Measurements from ENCODE around the gene PDHX.
A peak's percentile ranks its signal among the peaks of the same experiment; 100 is the strongest.

PDHX gene

GRCh38 chr11:34994854-34995253 lies 78.4 kb downstream of the PDHX start:
- no peak for DNase-seq

- no peak for DNase-seq
Observed at GRCh38 chr11:34996958-34997357, 80.5 kb downstream of the PDHX start.

GRCh38 chr11:34997952-34998528 lies 81.6 kb downstream of the PDHX start:
- peak; percentile 46 for DNase-seq

GRCh38 chr11:34999453-34999852 lies 83.0 kb downstream of the PDHX start:
- no peak for DNase-seq

- DNase-seq: peak; percentile 66
Observed at GRCh38 chr11:35003186-35003585, 86.8 kb downstream of the PDHX start.

- peak; percentile 35 for DNase-seq
Observed at GRCh38 chr11:35003658-35004057, 87.2 kb downstream of the PDHX start.

- DNase-seq: no peak
Observed at GRCh38 chr11:35005141-35005780, 88.8 kb downstream of the PDHX start.

- DNase-seq: no peak
Observed at GRCh38 chr11:35006389-35007128, 90.1 kb downstream of the PDHX start.

GRCh38 chr11:35007277-35007676 lies 90.9 kb downstream of the PDHX start:
- DNase-seq: no peak

GRCh38 chr11:35009191-35009943 lies 92.9 kb downstream of the PDHX start:
- DNase-seq: peak; percentile 83

GRCh38 chr11:35009944-35010342 lies 93.5 kb downstream of the PDHX start:
- no peak for DNase-seq

GRCh38 chr11:35010654-35011053 lies 94.2 kb downstream of the PDHX start:
- DNase-seq: no peak

GRCh38 chr11:35011389-35011788 lies 95.0 kb downstream of the PDHX start:
- DNase-seq: peak; percentile 63

GRCh38 chr11:35011944-35012343 lies 95.5 kb downstream of the PDHX start:
- no peak for DNase-seq

GRCh38 chr11:35012467-35013191 lies 96.2 kb downstream of the PDHX start:
- no peak for DNase-seq

- DNase-seq: no peak
Observed at GRCh38 chr11:35013514-35014233, 97.3 kb downstream of the PDHX start.

- peak; percentile 95 for DNase-seq
Observed at GRCh38 chr11:35014346-35014745, 97.9 kb downstream of the PDHX start.

- DNase-seq: no peak
Observed at GRCh38 chr11:35015621-35016387, 99.4 kb downstream of the PDHX start.

- no peak for DNase-seq
Observed at GRCh38 chr11:35016916-35017315, 100.5 kb downstream of the PDHX start.

- DNase-seq: no peak
Observed at GRCh38 chr11:35017528-35018342, 101.3 kb downstream of the PDHX start.
